Measurements from ENCODE around the gene CD72.
A peak's percentile ranks its signal among the peaks of the same experiment; 100 is the strongest.

Gene CD72

GRCh38 chr9:35618325-35618727, at the start of gene CD72:
Gene CD72 (minus strand): TSS chr9:35618413. CDS start chr9:35618303, 110 bp downstream.
- H3K4me3 ChIP-seq, result peak within 1 kb of the TSS; percentile 79
- H3K27ac ChIP-seq, result peak within 1 kb of the TSS in 1 of 2 donors; percentile 18
- TF ChIP-seq CTCF (IDR thresholded peaks at IDR 0.05), result no peak
- DNase-seq (ENCODE audit: low spot score), result peak; percentile 69

- no peak overlapping the region for H3K27ac ChIP-seq
- no peak for DNase-seq (ENCODE audit: low spot score)
- H3K4me3 ChIP-seq, result no peak overlapping the region
- no peak for TF ChIP-seq CTCF (IDR thresholded peaks at IDR 0.05)
These were observed 49.7 kb upstream of the CD72 start for GRCh38 chr9:35667939-35668338.

GRCh38 chr9:35666549-35666948, 48.3 kb upstream of the CD72 start:
- Histone ChIP-seq H3K4me3 (no peak overlapping the region), H3K27ac (no peak overlapping the region)
- TF ChIP-seq CTCF (IDR thresholded peaks at IDR 0.05), result no peak
- DNase-seq (ENCODE audit: low spot score), result no peak

GRCh38 chr9:35666045-35666444, 47.8 kb upstream of the CD72 start:
- DNase-seq (ENCODE audit: low spot score), result no peak
- Histone ChIP-seq H3K4me3 (no peak overlapping the region), H3K27ac (no peak overlapping the region)
- no peak for TF ChIP-seq CTCF (IDR thresholded peaks at IDR 0.05)

GRCh38 chr9:35665471-35665818, 47.2 kb upstream of the CD72 start:
- peak overlapping the region; percentile 99 for H3K27ac ChIP-seq
- no peak for DNase-seq (ENCODE audit: low spot score)
- H3K4me3 ChIP-seq, result peak overlapping the region; percentile 76
- no peak for TF ChIP-seq CTCF (IDR thresholded peaks at IDR 0.05)

DNA sequence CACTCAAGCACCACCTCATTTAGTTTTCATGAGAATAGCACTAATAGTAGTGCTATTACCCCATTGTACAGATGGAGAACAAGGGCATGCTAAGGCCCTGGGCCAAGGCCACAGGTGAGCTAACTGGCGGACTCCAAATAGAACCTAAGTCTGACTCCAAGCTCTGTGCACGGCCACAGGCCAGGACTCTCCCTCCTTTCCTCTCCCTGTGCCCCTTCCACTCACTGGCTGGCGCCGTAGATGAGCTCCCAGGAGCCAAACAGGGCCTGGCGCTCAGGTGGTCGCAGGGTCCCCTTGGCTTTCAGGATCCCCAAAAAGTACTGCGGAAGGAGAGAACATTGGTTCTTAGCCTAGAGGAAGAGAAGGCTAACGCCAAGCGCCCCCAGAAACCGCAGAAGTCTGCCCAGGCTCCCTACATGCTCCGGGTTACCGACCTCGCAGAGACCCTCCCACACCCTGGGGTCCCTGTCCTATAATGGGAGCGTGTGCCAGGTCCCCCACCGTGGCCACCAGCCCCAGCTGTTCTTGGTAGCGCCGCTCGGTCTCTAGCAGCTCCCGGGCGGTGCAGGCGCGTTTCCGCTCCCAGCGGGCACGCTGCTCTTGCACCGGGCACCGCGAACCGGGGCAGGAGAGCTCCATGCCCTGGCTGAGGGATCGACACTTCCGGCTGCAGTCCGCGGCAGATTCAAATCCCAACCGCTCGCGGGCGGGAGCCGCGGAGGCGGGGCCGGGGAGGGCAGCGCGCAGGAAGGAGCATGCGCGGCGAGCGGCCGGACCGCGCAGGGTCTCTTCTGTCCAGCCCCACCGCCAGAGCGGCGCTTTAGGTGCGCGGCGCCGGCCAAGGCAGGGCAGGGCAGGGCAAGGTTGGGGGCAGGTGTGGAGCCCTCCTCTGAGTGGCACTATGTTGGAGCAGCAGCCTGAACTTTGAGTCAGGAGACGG, 46.6 kb upstream of the CD72 start, which contains the start of gene ARHGEF39:
Gene ARHGEF39, minus strand, starts transcription at position 665 of the 940 bp plus-strand sequence. Its CDS starts 26 bp downstream, at position 639.
- Histone ChIP-seq H3K4me3 (peak within 1 kb of the TSS; percentile 76), H3K27ac (peak within 1 kb of the TSS; percentile 99)
- DNase-seq (ENCODE audit: low spot score), result no peak
- no peak for TF ChIP-seq CTCF (IDR thresholded peaks at IDR 0.05)

DNA sequence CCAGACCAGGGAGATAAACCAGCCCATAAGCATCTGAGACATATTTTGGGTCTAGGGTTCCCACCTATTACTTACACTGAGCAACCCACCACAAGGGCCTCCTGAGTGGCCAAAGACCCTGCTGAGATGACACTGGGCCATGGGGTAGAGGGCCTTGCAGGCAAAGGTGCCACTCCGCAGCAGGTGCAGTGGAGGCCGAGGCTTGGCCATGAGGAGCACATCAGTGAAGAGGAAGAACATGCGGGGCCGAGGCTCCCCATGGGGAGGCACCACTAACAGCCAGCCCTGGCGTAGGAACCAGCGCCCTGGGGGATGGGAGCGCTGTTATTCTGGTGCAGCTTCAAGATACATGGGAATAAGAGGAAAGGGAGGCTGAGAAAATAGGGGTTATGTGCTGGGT, 44.2 kb upstream of the CD72 start:
- TF ChIP-seq CTCF (IDR thresholded peaks at IDR 0.05), result no peak
- no peak for DNase-seq (ENCODE audit: low spot score)
- Histone ChIP-seq H3K27ac (peak overlapping the region; percentile 99), H3K4me3 (no peak overlapping the region)

Measured in coronary artery (tissue), 2 donors.